Keratinocyte (primary cell): ENCODE measurements around the gene ERC2.

Experiments used
- EZH2 ChIP-seq: IDR thresholded peaks from one replicate; pipeline ENCODE4 v1.6.1; 2012; ENCODE audit warnings: inconsistent platforms, mild to moderate bottlenecking, low read length, moderate library complexity
- TF ChIP-seq, protein P1 (sequence below), 3 experiments: IDR thresholded peaks in 1 of 3; conservative IDR thresholded peaks in 1 of 3; optimal IDR thresholded peaks in 1 of 3; 2 replicates in 2 of 3; 3 replicates in 1 of 3; pipeline versions ENCODE3 to v1.5.1; 2011; ENCODE audit warnings: low read length in 3 of 3, mild to moderate bottlenecking in 3 of 3, moderate library complexity in 2 of 3, control low read depth in 1 of 3, inconsistent platforms in 1 of 3; ENCODE audit not compliant: insufficient read depth in 2 of 3; ENCODE audit errors: extremely low read depth in 1 of 3

DNA sequence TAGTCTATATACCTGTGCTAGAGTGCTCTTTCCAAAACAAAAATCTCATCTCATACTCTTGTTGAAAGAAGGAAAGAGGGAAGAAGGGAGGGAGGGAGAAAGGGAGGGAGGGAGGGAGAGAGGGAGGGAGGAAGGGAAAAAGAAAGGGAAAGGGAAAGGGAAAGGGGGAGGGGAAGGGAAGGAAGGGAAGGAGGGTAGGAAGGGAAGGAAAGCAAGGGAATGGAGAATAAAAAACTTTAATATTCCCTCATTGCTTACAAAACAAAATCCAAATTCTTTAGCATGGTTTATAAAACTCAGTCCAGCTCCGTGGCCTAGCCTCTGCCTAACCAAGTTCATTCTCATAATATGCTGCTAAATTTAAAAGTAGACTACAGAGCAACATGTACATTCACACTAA is 104.5 kb downstream of the ERC2 start:
- TF ChIP-seq, protein P1, sequence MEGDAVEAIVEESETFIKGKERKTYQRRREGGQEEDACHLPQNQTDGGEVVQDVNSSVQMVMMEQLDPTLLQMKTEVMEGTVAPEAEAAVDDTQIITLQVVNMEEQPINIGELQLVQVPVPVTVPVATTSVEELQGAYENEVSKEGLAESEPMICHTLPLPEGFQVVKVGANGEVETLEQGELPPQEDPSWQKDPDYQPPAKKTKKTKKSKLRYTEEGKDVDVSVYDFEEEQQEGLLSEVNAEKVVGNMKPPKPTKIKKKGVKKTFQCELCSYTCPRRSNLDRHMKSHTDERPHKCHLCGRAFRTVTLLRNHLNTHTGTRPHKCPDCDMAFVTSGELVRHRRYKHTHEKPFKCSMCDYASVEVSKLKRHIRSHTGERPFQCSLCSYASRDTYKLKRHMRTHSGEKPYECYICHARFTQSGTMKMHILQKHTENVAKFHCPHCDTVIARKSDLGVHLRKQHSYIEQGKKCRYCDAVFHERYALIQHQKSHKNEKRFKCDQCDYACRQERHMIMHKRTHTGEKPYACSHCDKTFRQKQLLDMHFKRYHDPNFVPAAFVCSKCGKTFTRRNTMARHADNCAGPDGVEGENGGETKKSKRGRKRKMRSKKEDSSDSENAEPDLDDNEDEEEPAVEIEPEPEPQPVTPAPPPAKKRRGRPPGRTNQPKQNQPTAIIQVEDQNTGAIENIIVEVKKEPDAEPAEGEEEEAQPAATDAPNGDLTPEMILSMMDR (optimal IDR thresholded peaks at IDR 0.05 in 1 of 3, IDR thresholded peaks at IDR 0.05 in 1 of 3, conservative IDR thresholded peaks at IDR 0.05 in 1 of 3; ENCODE audit: extremely low read depth in 1 of 3, insufficient read depth in 2 of 3, low read length in 3 of 3) = no peak
- TF ChIP-seq EZH2 = no peak
